B cell (primary cell): ENCODE data around the gene MRGPRG. TPM values are rescaled to one million over a fixed set of nuclear protein-coding genes. Genes with fewer than 3 reads are reported as not detected.

Source experiments
- ATAC-seq: fragments of 200-7000 bp; cut with Tn5 transposase; one replicate; pipeline ENCODE4 v1.10.0; 2021; ENCODE audit warnings: low read depth, mild to moderate bottlenecking, moderate number of reproducible peaks, moderate library complexity
- CTCF ChIA-PET: fragments of 350-600 bp; sonication (Branson Sonifier 250); formaldehyde crosslinking; loops from one replicate; lab custom pipeline; 2021; ENCODE audit warnings: antibody characterized with exemption, inconsistent platforms; lab: Charles Lee
- POLR2A ChIA-PET: fragments of 350-600 bp; sonication (Branson Sonifier 250); formaldehyde crosslinking; loops from one replicate; lab custom pipeline; 2021; ENCODE audit warnings: antibody characterized with exemption; lab: Charles Lee
- DNase-seq: peaks from one replicate; pipeline ENCODE4 v3.0.0; 2013
- H2AFZ ChIP-seq: 2 replicates; pipeline ENCODE4 v1.6.1; 2012; ENCODE audit warnings: mild to moderate bottlenecking, low read depth, low read length; ENCODE audit not compliant: insufficient read depth, poor library complexity, severe bottlenecking
- H3K27ac ChIP-seq, 2 donors: 1 replicate in 1 of 2; 2 replicates in 1 of 2; pipeline ENCODE4 v1.5.1; 2012 to 2013; ENCODE audit warnings: low read length in 2 of 2, mild to moderate bottlenecking in 2 of 2, moderate library complexity in 1 of 2
- H3K27me3 ChIP-seq, 4 experiments: fragments of 200-600 bp in 1 of 4; sonication (generic) in 1 of 4; replicated peaks in 1 of 4; 1 replicate in 2 of 4; 2 replicates in 2 of 4; pipeline versions ENCODE4 v1.6.1 to v1.7.0; 2013 to 2016; ENCODE audit warnings: low read length in 3 of 4, mild to moderate bottlenecking in 2 of 4, mixed read lengths in 1 of 4, moderate library complexity in 1 of 4; ENCODE audit not compliant: insufficient read depth in 4 of 4, control insufficient read depth in 3 of 4; ENCODE audit errors: control extremely low read depth in 1 of 4
- H3K36me3 ChIP-seq, 2 experiments: replicated peaks in 1 of 2; 1 replicate in 1 of 2; 2 replicates in 1 of 2; pipeline versions ENCODE4 v1.6.1 to v1.7.1; 2013; ENCODE audit warnings: low read length in 1 of 2; ENCODE audit not compliant: insufficient read depth in 2 of 2, control insufficient read depth in 1 of 2; ENCODE audit errors: control extremely low read depth in 1 of 2, extremely low read depth in 1 of 2
- H3K4me1 ChIP-seq, 2 donors: fragments of 200-600 bp in 1 of 2; sonication (generic) in 1 of 2; 1 replicate in 1 of 2; 2 replicates in 1 of 2; pipeline versions ENCODE4 v1.5.1 to v1.6.1; 2013 to 2017; ENCODE audit warnings: low read length in 2 of 2; ENCODE audit not compliant: control insufficient read depth in 2 of 2, insufficient read depth in 2 of 2
- H3K4me2 ChIP-seq: replicated peaks from 2 replicates; pipeline ENCODE3; 2012; ENCODE audit warnings: mild to moderate bottlenecking, low read depth, low read length; ENCODE audit not compliant: poor library complexity, severe bottlenecking
- H3K4me3 ChIP-seq, 5 experiments: fragments of 200-600 bp in 1 of 5; sonication (generic) in 1 of 5; 1 replicate in 3 of 5; 2 replicates in 2 of 5; pipeline versions ENCODE4 v1.5.1 to v1.7.0; 2011 to 2016; ENCODE audit warnings: low read length in 4 of 5, mild to moderate bottlenecking in 4 of 5, low read depth in 2 of 5, control low read depth in 1 of 5, moderate library complexity in 1 of 5; ENCODE audit not compliant: insufficient read depth in 1 of 5; ENCODE audit errors: control extremely low read depth in 1 of 5, extremely low read depth in 1 of 5
- H3K79me2 ChIP-seq: fragments of 200-600 bp; sonication (generic); one replicate; pipeline ENCODE4 v1.6.0; 2016; ENCODE audit warnings: low read length; ENCODE audit not compliant: control insufficient read depth, insufficient read depth
- H3K9ac ChIP-seq: fragments of 200-600 bp; sonication (generic); 2 replicates; pipeline ENCODE4 v1.6.1; 2017; ENCODE audit warnings: mild to moderate bottlenecking, low read length, moderate library complexity
- H3K9me3 ChIP-seq, 3 donors: one replicate each; pipeline versions ENCODE4 v1.6.1 to v1.7.1; 2013; ENCODE audit warnings: low read length in 2 of 3; ENCODE audit not compliant: control insufficient read depth in 2 of 3, insufficient read depth in 1 of 3; ENCODE audit errors: control extremely low read depth in 1 of 3
- H4K20me1 ChIP-seq: 2 replicates; pipeline ENCODE4 v1.6.0; 2012; ENCODE audit warnings: mild to moderate bottlenecking, low read length; ENCODE audit not compliant: insufficient read depth, control insufficient read depth, poor library complexity, severe bottlenecking
- H3K27ac Mint-ChIP-seq: one replicate; pipeline ENCODE4 v1.8.0; 2021; ENCODE audit warnings: mixed read lengths
- H3K27me3 Mint-ChIP-seq: one replicate; pipeline ENCODE4 v1.8.0; 2021; ENCODE audit warnings: mixed read lengths
- H3K4me1 Mint-ChIP-seq: one replicate; pipeline ENCODE4 v1.8.0; 2021; ENCODE audit warnings: mixed read lengths
- H3K4me3 Mint-ChIP-seq: one replicate; pipeline ENCODE4 v1.8.0; 2021; ENCODE audit warnings: mixed read lengths
- H3K9me3 Mint-ChIP-seq: one replicate; pipeline ENCODE4 v1.8.0; 2022; ENCODE audit warnings: mixed read lengths; ENCODE audit not compliant: insufficient read depth
- CTCF ChIP-seq: fragments of 200-600 bp; IDR thresholded peaks from one replicate; pipeline ENCODE4 v1.8.0; 2022; ENCODE audit warnings: antibody characterized with exemption, mild to moderate bottlenecking
- EZH2 ChIP-seq: IDR thresholded peaks from 2 replicates; pipeline ENCODE4 v1.6.1; 2012; ENCODE audit warnings: borderline replicate concordance, low read depth, mild to moderate bottlenecking, moderate library complexity, low read length; ENCODE audit not compliant: insufficient read depth, poor library complexity, severe bottlenecking
- WGBS: methylation state at CpG from one replicate; pipeline ENCODE4 v1.1.5; 2013; ENCODE audit warnings: missing lambda C conversion rate; ENCODE audit not compliant: insufficient coverage; 5-methylcytosine and 5-hydroxymethylcytosine counted together
- intact Hi-C: fragments of 100-400 bp; cut with micrococcal nuclease; formaldehyde crosslinking; loops from one replicate; pipeline ENCODE4 v1.10.0; 2022
- polyA plus RNA-seq: library from polyadenylated mRNA; depleted of rRNA; stranded (reverse); fragments of >200 nt; gene quantifications from 2 replicates; pipeline ENCODE4 v1.2.3, GENCODE V29; 2012
- total RNA-seq, 2 donors: library from RNA; stranded (reverse); fragments of 120-200 nt in 1 of 2; gene quantifications; 1 replicate in 1 of 2; 2 replicates in 1 of 2; pipeline versions ENCODE4 v1.2.3 to v1.2.4, GENCODE V29; 2013 to 2022

MRGPRG gene
- total and polyA plus RNA-seq, 2 donors (not counting 1 experiment from before 2014, with no cell fraction given) = not detected

GRCh38 chr11:3206922-3207204, 11.8 kb downstream of the MRGPRG start:
- DNase-seq (no peak), ATAC-seq (no peak)
- 100% methylated on average over 1 of the region's 1 CpG for WGBS
- POLR2A ChIA-PET = no interaction called here
- H3K4me3 ChIP-seq = no peak overlapping the region
- peaks cover 0 to 12% (median 4%) of the 10 kb centered on the region in 4 experiments for H3K27me3 ChIP-seq
- no peak overlapping the region for H3K4me2 ChIP-seq
- peaks cover 3% of the 10 kb centered on the region for H3K9me3 Mint-ChIP-seq
- no peaks in the 10 kb centered on the region for H4K20me1 ChIP-seq
- H3K4me3 Mint-ChIP-seq = no peak overlapping the region
- no peaks in the 10 kb centered on the region for H3K79me2 ChIP-seq
- peaks cover 2 to 15% (median 3%) of the 10 kb centered on the region in 3 donors for H3K9me3 ChIP-seq
- no peak overlapping the region for H3K9ac ChIP-seq
- TF ChIP-seq CTCF = no peak
- TF ChIP-seq EZH2 = no peak
- H3K4me1 ChIP-seq = no peaks in the 10 kb centered on the region
- H3K27ac Mint-ChIP-seq = no peak overlapping the region
- H3K27me3 Mint-ChIP-seq = peaks cover 10% of the 10 kb centered on the region
- intact Hi-C loops = no loop called here
- no peaks in the 10 kb centered on the region for H3K4me1 Mint-ChIP-seq
- H3K36me3 ChIP-seq = no peaks in the 10 kb centered on the region
- H2AFZ ChIP-seq = no peak overlapping the region
- CTCF ChIA-PET = no interaction called here
- H3K27ac ChIP-seq = no peak overlapping the region

- ChIA-PET POLR2A (no interaction called here), CTCF (no interaction called here)
- Histone ChIP-seq H3K4me1 (no peaks in the 10 kb centered on the region), H3K79me2 (no peaks in the 10 kb centered on the region), H3K27ac (no peak overlapping the region), H3K4me3 (no peak overlapping the region), H4K20me1 (no peaks in the 10 kb centered on the region), H3K9ac (no peak overlapping the region), H3K27me3 (peaks cover 0 to 14% (median 4%) of the 10 kb centered on the region in 4 experiments), H3K36me3 (no peaks in the 10 kb centered on the region), H3K4me2 (no peak overlapping the region), H2AFZ (no peak overlapping the region), H3K9me3 (peaks cover 1 to 15% (median 3%) of the 10 kb centered on the region in 3 donors)
- intact Hi-C loops = no loop called here
- no peaks in the 10 kb centered on the region for H3K9me3 Mint-ChIP-seq
- WGBS = 93% methylated on average over 8 of the region's 8 CpGs
- H3K4me1 Mint-ChIP-seq = no peaks in the 10 kb centered on the region
- no peak for DNase-seq
- TF ChIP-seq EZH2 (no peak), CTCF (no peak)
- peaks cover 9% of the 10 kb centered on the region for H3K27me3 Mint-ChIP-seq
- no peak overlapping the region for H3K4me3 Mint-ChIP-seq
- ATAC-seq = no peak
- H3K27ac Mint-ChIP-seq = no peak overlapping the region
These were observed 12.3 kb downstream of the MRGPRG start for GRCh38 chr11:3206156-3206921.
